GM10248 (cell line): Measurements from ENCODE around the gene RELT.

Experiments used
- CTCF ChIA-PET: fragments of 300-600 bp; sonication (Branson Sonifier 250); formaldehyde crosslinking; extraction: SDS; loops from one replicate; lab custom pipeline; 2021; ENCODE audit warnings: antibody characterized with exemption; lab: Yijun Ruan, JAX
- POLR2A ChIA-PET: fragments of 350-650 bp; sonication (Branson Sonifier 250); formaldehyde crosslinking; extraction: SDS; loops from one replicate; lab custom pipeline; 2020; ENCODE audit warnings: antibody characterized with exemption; lab: Yijun Ruan, JAX
- DNase-seq: peaks from one replicate; pipeline ENCODE4 v3.0.0; 2012; ENCODE audit errors: extremely low spot score
- TF ChIP-seq, protein P1 (sequence below): IDR thresholded peaks from 2 replicates; pipeline ENCODE4 v1.5.1; 2012; ENCODE audit warnings: mild to moderate bottlenecking, low read depth; ENCODE audit errors: extremely low read depth, missing control alignments, control extremely low read depth

The RELT gene

GRCh38 chr11:73398132-73398526 lies 21.9 kb downstream of the RELT start:
- POLR2A ChIA-PET = interaction anchor here (1.1 kb wide), 1 partner anchor 13 kb away, joined by 4 read pairs; no protein-coding TSS in a partner anchor
- CTCF ChIA-PET = interaction anchor here (0.9 to 8.9 kb wide), 6 partner anchors 9 to 263 kb away, joined by 3 to 87 read pairs (median 6); no protein-coding TSS in a partner anchor
- no peak for DNase-seq
- TF ChIP-seq, protein P1, sequence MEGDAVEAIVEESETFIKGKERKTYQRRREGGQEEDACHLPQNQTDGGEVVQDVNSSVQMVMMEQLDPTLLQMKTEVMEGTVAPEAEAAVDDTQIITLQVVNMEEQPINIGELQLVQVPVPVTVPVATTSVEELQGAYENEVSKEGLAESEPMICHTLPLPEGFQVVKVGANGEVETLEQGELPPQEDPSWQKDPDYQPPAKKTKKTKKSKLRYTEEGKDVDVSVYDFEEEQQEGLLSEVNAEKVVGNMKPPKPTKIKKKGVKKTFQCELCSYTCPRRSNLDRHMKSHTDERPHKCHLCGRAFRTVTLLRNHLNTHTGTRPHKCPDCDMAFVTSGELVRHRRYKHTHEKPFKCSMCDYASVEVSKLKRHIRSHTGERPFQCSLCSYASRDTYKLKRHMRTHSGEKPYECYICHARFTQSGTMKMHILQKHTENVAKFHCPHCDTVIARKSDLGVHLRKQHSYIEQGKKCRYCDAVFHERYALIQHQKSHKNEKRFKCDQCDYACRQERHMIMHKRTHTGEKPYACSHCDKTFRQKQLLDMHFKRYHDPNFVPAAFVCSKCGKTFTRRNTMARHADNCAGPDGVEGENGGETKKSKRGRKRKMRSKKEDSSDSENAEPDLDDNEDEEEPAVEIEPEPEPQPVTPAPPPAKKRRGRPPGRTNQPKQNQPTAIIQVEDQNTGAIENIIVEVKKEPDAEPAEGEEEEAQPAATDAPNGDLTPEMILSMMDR = no peak

GRCh38 chr11:73398721-73399120 lies 22.5 kb downstream of the RELT start:
- DNase-seq = no peak
- TF ChIP-seq, protein P1 = no peak
- ChIA-PET CTCF (interaction anchor here (1.0 to 8.9 kb wide), 6 partner anchors 8 to 262 kb away, joined by 3 to 87 read pairs (median 7); no protein-coding TSS in a partner anchor), POLR2A (interaction anchor here (1.1 kb wide), 1 partner anchor 14 kb away, joined by 4 read pairs; no protein-coding TSS in a partner anchor)

- POLR2A ChIA-PET = no interaction called here
- TF ChIP-seq, protein P1 = no peak
- no peak for DNase-seq
- CTCF ChIA-PET = interaction anchor here (0.7 to 8.9 kb wide), 9 partner anchors 9 to 262 kb away, joined by 3 to 87 read pairs (median 5); no protein-coding TSS in a partner anchor
Measured at GRCh38 chr11:73399159-73399590, 23.0 kb downstream of the RELT start.

- DNase-seq = no peak
- TF ChIP-seq, protein P1 = no peak
- ChIA-PET CTCF (interaction anchor here (0.7 to 8.9 kb wide), 11 partner anchors 10 to 261 kb away, joined by 3 to 87 read pairs (median 3); no protein-coding TSS in a partner anchor), POLR2A (no interaction called here)
Measured at GRCh38 chr11:73399636-73400035, 23.4 kb downstream of the RELT start.

- TF ChIP-seq, protein P1 = no peak
- no peak for DNase-seq
- ChIA-PET CTCF (interaction anchor here (1.2 to 8.9 kb wide), 8 partner anchors 10 to 261 kb away, joined by 3 to 87 read pairs (median 4); no protein-coding TSS in a partner anchor), POLR2A (no interaction called here)
Measured at GRCh38 chr11:73400293-73400692, 24.1 kb downstream of the RELT start.

GRCh38 chr11:73401217-73401923 lies 25.2 kb downstream of the RELT start:
- TF ChIP-seq, protein P1 = no peak
- POLR2A ChIA-PET = interaction anchor here (0.6 kb wide), 1 partner anchor 14 kb away, joined by 3 read pairs; no protein-coding TSS in a partner anchor
- CTCF ChIA-PET = interaction anchor here (0.8 to 8.9 kb wide), 6 partner anchors 24 to 260 kb away, joined by 3 to 87 read pairs (median 4); no protein-coding TSS in a partner anchor
- DNase-seq = no peak
